ENCODE results near the gene CRABP1. TPM values are rescaled to one million over a fixed set of nuclear protein-coding genes. Genes with fewer than 3 reads are reported as not detected.

The CRABP1 gene
- total and polyA plus RNA-seq, 4 donors = not detected

- Histone ChIP-seq H3K27me3 (ENCODE audit: control insufficient read depth in 4 of 4, insufficient read depth in 4 of 4, low read length in 3 of 4) (no peaks in the 10 kb centered on the region), H3K27ac (ENCODE audit: low read depth in 1 of 2, low read length in 2 of 2) (no peak overlapping the region), H3K9me3 (ENCODE audit: control insufficient read depth in 4 of 4, low read length in 3 of 4) (no peaks in the 10 kb centered on the region), H3K36me3 (ENCODE audit: control insufficient read depth in 4 of 4, insufficient read depth in 3 of 4, low read depth in 1 of 4, low read length in 3 of 4) (no peaks in the 10 kb centered on the region), H3K4me1 (ENCODE audit: control insufficient read depth in 4 of 4, insufficient read depth in 4 of 4, low read length in 3 of 4) (no peaks in the 10 kb centered on the region), H3K4me3 (ENCODE audit: low read depth in 1 of 3, low read length in 3 of 3) (no peak overlapping the region), H3K9ac (ENCODE audit: low read depth in 1 of 2, low read length in 2 of 2) (no peak overlapping the region)
- no peak for TF ChIP-seq NR2F2 (IDR thresholded peaks at IDR 0.05)
- no peak for TF ChIP-seq EGR1 (IDR thresholded peaks at IDR 0.05; ENCODE audit: low read depth in 2 of 2)
- TF ChIP-seq REST (IDR thresholded peaks at IDR 0.05) = no peak
- TF ChIP-seq HNF4A (conservative IDR thresholded peaks at IDR 0.05) = no peak
- no peak for TF ChIP-seq FOXA1 (IDR thresholded peaks at IDR 0.05)
- TF ChIP-seq RAD21 (IDR thresholded peaks at IDR 0.05) = no peak
- no peak for TF ChIP-seq ATF3 (IDR thresholded peaks at IDR 0.05)
- no peak for TF ChIP-seq GABPA (IDR thresholded peaks at IDR 0.05 in 1 of 2, conservative IDR thresholded peaks at IDR 0.05 in 1 of 2)
- TF ChIP-seq ZBTB33 (IDR thresholded peaks at IDR 0.05) = no peak
- no peak for TF ChIP-seq HNF4G (IDR thresholded peaks at IDR 0.05)
- no peak for TF ChIP-seq FOXA2 (IDR thresholded peaks at IDR 0.05)
- no peak for TF ChIP-seq CTCF (IDR thresholded peaks at IDR 0.05; ENCODE audit: low read depth, low read length, missing input control)
- no peak for TF ChIP-seq MAX (IDR thresholded peaks at IDR 0.05)
- TF ChIP-seq RXRA (IDR thresholded peaks at IDR 0.05) = no peak
- 90% methylated on average over 7 of the region's 7 CpGs for WGBS
- no peak for DNase-seq (ENCODE audit: low spot score)
Observed at GRCh38 chr15:78382114-78382880, 42.1 kb downstream of the CRABP1 start.

- H3K9ac ChIP-seq (ENCODE audit: low read depth in 1 of 2, low read length in 2 of 2) = no peak overlapping the region
- no peak overlapping the region for H3K27ac ChIP-seq (ENCODE audit: low read depth in 1 of 2, low read length in 2 of 2)
- 94% methylated on average over 7 of the region's 7 CpGs for WGBS
- no peaks in the 10 kb centered on the region for H3K4me1 ChIP-seq (ENCODE audit: control insufficient read depth in 4 of 4, insufficient read depth in 4 of 4, low read length in 3 of 4)
- H3K36me3 ChIP-seq (ENCODE audit: control insufficient read depth in 4 of 4, insufficient read depth in 3 of 4, low read depth in 1 of 4, low read length in 3 of 4) = no peaks in the 10 kb centered on the region
- H3K4me3 ChIP-seq (ENCODE audit: low read depth in 1 of 3, low read length in 3 of 3) = no peak overlapping the region
- no peak for TF ChIP-seq FOXA2 (IDR thresholded peaks at IDR 0.05)
- TF ChIP-seq TAF1 (conservative IDR thresholded peaks at IDR 0.05) = no peak
- no peak for TF ChIP-seq YY1 (IDR thresholded peaks at IDR 0.05)
- TF ChIP-seq HNF4A (conservative IDR thresholded peaks at IDR 0.05) = no peak
- no peak for TF ChIP-seq SP1 (IDR thresholded peaks at IDR 0.05)
- no peak for TF ChIP-seq GABPA (IDR thresholded peaks at IDR 0.05 in 1 of 2, conservative IDR thresholded peaks at IDR 0.05 in 1 of 2)
- TF ChIP-seq ATF3 (IDR thresholded peaks at IDR 0.05) = no peak
- TF ChIP-seq CTCF (IDR thresholded peaks at IDR 0.05; ENCODE audit: low read depth, low read length, missing input control) = no peak
- no peaks in the 10 kb centered on the region for H3K9me3 ChIP-seq (ENCODE audit: control insufficient read depth in 4 of 4, low read length in 3 of 4)
- no peak for DNase-seq (ENCODE audit: low spot score)
- H3K27me3 ChIP-seq (ENCODE audit: control insufficient read depth in 4 of 4, insufficient read depth in 4 of 4, low read length in 3 of 4) = no peaks in the 10 kb centered on the region
Observed at GRCh38 chr15:78384651-78385050, 44.5 kb downstream of the CRABP1 start.
